NCI-H748 treated with DMSO at 0.1 percent for 48 hours (cell line): ENCODE data around the gene PRRC2B.
"Not testable (repeated sequence)": the region's sequence is repeated elsewhere in the genome, so short reads cannot be mapped to it uniquely, and the experiment has no call there.

Experiments
- DNase-seq: peaks from one replicate; lab custom pipeline; 2025; lab: John Stamatoyannopoulos, UW

The PRRC2B gene

DNA sequence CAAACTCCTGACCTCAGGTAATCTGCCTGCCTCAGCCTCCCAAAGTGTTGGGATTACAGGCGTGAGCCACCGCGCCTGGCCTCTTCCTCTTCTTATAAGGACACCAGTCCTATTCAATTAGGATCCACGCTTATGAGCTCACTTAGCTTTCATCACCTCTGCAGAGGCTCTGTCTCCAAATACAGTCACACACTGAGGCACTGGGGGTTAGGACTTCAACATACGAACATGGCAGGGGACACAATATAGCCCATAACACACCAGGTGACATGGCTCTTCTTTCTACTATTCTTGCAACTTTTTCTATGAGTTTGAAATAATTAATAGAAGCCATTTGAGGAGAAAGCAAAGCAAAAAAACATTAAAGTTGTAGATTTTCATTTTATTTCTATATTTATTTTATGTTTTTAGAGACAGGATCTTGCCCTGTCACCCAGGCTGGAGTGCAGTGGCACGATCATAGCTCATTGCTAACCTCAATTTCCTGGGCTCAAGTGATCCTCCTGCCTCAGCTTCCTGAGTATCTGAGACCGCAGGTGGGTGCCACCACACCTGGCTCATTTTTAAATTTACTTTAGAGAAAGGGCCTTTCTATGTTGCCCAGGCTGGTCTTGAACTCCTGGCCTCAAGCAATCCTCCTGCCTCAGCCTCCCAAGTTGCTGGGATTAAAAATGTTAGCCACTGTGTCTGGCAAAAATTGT, 145.5 kb downstream of the PRRC2B start:
- no peak for DNase-seq

DNA sequence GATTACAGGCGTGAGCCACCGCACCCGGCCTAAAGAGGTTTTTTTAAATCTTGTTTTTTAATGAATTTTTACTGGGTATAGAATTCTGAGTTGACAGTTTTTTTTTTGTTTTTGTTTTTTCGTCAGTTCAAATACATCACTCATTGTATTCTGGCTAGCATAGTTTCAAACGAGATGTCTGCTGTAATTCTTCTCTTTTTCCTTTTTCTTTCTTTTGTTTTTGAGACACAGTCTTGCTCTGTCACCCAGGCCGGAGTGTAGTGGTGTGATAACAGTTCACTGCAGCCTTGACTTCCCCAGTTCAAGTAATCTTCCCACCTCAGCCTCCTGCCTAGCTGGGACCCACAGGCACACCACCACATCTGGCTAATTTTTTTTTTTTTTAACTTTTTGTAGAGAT, 149.3 kb downstream of the PRRC2B start:
- no peak for DNase-seq

DNA sequence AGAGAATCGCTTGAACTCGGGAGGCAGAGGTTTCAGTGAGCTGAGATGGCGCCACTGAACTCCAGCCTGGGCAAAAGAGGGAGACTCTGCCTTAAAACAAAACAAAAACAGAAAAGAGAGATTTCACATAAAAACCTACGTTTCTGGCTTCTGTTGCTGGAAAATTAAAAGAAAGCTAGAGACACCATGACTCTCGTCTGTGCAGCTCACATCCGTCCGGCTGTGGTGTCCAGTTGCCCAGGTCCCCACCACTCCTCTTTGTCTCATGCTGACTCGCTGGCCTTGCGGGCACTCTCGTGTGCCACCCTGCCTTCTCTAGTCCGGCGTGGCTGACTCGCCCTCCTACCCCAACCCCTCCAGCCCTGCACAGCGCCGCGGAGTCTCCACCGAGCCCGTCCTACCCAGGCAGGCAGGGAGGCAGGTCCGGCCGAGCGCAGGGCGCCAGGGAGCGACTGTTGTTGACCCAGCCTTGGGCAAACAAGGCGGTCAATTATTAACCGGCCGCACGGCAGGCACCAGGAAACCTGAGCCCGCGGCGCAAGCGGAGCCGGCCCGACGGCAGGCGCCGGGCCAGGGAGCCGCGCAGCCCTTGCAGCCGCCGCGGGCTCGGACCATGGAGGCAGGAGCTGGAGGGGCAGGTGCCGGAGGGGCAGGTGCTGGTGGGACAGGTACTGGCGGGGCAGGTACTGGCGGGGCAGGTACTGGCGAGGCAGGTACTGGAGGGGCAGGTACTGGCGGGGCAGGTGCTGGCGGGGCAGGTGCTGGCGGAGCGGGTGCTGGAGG, 151.3 kb downstream of the PRRC2B start, which contains the start of gene PRRT1B:
Gene PRRT1B (plus strand): TSS at position 521 of the 783 bp plus-strand sequence. CDS start 93 bp downstream, at position 614.
- peak; percentile 39 for DNase-seq

DNA sequence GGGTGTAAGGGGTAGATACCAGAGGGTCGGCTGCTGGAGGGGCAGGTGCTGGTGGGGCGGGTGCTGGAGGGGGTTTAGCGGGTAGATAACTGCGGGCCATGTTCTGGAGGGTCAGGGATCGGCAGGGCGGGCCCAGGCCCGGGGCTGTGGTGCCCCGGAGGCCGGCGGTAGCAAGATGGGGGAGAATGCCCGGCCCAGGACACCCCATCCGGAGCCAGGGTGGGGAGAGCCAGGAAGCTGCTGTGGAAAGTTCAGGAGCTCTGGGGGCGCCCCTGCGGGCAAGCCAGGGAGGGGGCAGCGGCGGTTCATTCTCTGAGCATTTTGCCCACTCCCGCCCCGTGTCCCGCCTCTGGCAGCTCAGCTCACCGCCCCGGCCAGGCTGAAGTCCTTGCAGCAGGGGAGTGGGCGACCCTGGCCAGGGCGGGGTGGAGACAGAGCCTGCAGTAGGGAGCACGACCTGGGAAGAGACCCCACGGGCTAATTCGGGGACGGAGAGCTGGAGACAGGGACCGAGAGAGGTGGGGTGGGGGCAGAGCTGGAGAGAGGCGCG, 152.0 kb downstream of the PRRC2B start:
- no peak for DNase-seq

DNA sequence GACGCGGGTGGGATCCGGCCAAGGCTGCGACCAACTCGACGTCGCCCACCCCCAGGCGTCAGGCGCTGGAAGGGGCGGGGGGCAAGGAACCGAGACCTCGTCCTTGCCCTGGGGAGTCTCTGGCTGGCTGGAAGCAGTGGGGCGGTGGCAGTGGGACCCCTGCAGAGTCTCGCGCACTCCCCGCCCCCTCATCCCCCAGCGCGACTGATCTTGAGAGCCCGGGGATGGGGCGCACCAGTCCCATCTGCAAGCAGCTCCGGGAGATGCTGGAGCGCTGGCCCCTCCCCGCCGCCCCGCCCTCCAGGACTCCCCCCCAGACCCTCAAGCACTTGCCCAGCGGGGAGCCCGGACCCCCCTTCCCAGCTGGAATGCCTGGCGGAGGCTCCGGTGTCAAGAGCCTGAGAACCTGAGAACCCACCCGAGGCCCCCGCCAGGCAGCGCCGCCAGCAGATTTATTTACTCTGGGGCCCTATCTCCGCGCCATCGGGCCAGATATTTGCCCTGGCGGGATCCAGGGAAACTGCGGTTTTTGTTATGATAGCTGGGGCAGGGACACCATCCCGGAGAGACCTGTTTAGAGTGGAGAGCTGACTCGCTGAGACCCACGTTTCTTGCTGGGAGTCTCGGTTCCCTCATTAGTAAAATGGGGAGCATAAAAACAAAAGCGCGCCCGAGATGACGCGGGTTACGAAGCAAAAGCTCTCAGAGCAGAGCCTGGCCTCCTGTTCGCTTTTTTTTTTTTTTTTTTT, 152.6 kb downstream of the PRRC2B start:
- peak; percentile 17 for DNase-seq

DNA sequence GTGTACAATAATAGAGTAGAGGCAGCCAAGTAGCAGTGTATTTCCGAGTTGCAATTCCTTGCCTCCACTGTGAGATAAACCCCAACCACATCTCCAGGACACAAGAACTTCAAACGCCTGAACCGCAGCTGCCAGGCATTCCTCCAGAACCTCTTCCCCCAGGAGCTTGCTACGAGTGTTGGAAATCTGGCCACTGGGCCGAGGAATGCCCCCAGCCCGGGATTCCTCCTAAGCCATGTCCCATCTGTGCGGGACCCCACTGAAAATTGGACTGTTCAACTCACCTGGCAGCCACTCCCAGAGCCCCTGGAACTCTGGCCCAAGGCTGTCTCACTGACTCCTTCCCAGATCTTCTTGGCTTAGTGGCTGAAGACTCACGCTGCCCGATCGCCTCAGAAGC, 155.3 kb downstream of the PRRC2B start:
- not testable (repeated sequence) for DNase-seq
